Measurements from ENCODE around the gene BORCS6. TPM values are rescaled to one million over a fixed set of nuclear protein-coding genes. Genes with fewer than 3 reads are reported as not detected.
"Not testable (repeated sequence)": the region's sequence is repeated elsewhere in the genome, so short reads cannot be mapped to it uniquely, and the experiment has no call there.

BORCS6 gene
- total RNA-seq, 2 experiments from 2014 or later: 5.1 to 5.2 TPM

DNA sequence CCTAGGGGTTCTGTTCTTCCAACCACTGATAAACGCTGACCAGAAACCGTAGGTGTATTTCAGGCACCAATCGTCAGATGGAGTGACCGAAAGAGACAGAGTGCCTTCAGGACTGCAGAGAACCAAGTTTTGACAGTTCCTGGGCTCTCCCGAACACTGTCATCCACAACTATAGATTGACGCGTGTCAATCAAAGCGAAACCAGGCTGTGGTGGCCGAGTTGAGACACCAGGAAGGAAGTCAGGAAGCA is 32.3 kb upstream of the BORCS6 start:
- H3K4me1 Mint-ChIP-seq: peaks cover 59% of the 10 kb centered on the region
- H3K27ac Mint-ChIP-seq: peak overlapping the region; percentile 99
- peak; percentile 74 for DNase-seq
- H3K36me3 Mint-ChIP-seq: peaks cover 27% of the 10 kb centered on the region
- H3K9me3 Mint-ChIP-seq: peaks cover 10% of the 10 kb centered on the region
- H3K27me3 Mint-ChIP-seq: peaks cover 33% of the 10 kb centered on the region
- H3K4me3 Mint-ChIP-seq: peak overlapping the region; percentile 96

DNA sequence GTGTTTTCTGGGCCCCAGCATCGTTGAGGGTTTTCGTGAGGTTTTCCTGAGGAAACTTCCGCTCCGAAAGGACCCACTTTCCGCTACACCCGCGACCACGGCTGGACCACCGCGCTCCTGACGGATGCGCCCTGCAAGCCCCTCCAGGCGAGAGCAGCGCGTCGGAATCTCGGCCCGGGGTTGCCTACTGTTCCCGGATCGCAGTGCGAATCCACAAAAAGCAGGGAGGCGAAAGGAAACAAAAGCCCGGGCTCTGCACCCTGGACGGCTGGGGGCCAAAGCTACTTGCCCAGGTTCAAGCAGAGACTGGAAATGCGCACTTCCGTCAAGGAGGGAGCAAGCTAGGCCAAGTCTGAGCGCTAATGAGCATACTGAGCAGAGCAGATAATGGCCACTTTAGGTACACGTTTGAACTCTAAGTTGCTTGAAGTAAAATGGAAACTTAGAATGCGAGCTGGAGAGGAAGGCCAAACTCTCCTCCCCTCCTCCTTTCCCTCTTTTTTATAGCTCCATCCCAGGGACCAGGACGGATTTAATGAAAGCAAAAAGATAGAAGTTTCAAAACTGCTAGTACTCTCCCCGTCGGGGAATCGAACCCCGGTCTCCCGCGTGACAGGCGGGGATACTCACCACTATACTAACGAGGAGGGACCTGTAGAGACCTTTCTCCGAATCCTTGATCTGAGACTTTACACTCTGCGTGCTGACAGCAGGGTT is 31.8 kb upstream of the BORCS6 start:
- peaks cover 54% of the 10 kb centered on the region for H3K4me1 Mint-ChIP-seq
- peaks cover 28% of the 10 kb centered on the region for H3K27me3 Mint-ChIP-seq
- peak overlapping the region; percentile 96 for H3K4me3 Mint-ChIP-seq
- H3K27ac Mint-ChIP-seq: peak overlapping the region; percentile 99
- peaks cover 23% of the 10 kb centered on the region for H3K36me3 Mint-ChIP-seq
- DNase-seq: peak; percentile 85
- peaks cover 10% of the 10 kb centered on the region for H3K9me3 Mint-ChIP-seq

DNA sequence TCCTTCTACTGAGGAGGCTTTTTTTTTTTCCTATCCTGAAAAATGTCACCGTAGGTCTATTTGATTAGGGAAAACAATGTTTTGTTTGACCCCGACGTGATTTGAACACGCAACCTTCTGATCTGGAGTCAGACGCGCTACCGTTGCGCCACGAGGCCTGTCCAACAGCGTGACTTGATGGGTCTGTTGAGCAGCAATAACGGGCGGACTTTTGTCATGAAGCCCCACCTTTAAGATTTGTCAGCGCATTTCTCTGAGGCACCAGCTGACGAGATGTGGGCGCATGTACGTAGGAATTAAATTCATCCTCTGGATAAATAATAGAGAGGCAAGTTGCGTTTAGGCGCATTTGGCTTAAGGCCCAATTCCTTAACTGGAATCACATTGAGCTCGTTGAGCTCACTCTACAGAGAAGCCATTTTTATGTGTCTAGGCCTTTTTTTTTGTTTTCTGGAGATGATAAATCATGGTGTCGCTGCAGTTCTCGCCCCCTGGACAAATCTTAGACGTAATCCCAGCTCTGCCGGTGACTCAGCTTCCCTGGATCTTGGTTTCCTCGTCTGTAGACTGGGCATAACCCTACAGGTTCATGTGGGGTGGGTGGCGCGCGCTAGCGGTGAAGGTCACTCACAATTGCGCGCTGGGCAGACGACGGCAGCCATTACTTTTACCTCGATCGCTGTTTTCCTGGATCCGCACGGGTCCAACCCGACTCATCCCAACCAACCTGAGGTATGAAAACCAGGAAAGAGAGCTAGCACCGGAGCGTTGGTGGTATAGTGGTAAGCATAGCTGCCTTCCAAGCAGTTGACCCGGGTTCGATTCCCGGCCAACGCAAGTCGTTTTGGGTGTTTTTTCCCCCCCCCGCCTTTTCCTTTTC is 31.0 kb upstream of the BORCS6 start:
- peaks cover 7% of the 10 kb centered on the region for H3K9me3 Mint-ChIP-seq
- peaks cover 46% of the 10 kb centered on the region for H3K4me1 Mint-ChIP-seq
- peak; percentile 86 for DNase-seq
- H3K36me3 Mint-ChIP-seq: peaks cover 16% of the 10 kb centered on the region
- peak overlapping the region; percentile 96 for H3K4me3 Mint-ChIP-seq
- H3K27me3 Mint-ChIP-seq: peaks cover 20% of the 10 kb centered on the region
- peak overlapping the region; percentile 99 for H3K27ac Mint-ChIP-seq

DNA sequence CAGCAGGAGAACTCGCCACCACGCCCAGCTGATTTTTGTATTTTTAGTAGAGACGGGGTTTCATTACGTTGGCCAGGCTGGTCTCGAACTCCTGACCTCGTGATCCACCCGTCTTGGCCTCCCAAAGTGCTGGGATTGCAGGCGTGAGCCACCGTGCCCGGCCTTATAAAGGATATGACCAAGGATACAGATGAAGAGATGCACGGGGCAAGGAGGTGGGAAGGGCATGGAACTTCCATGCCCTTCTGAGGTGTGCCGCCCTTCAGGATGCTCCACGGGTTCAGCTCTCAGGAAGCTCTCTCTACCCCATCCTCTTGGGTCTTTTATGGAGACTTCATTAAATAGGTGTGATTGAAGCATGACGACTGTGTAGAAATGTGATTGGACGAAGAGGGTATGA is 24.0 kb upstream of the BORCS6 start:
- H3K9me3 Mint-ChIP-seq, H3K4me3 Mint-ChIP-seq, H3K27ac Mint-ChIP-seq, DNase-seq, H3K27me3 Mint-ChIP-seq, H3K4me1 Mint-ChIP-seq: not testable (repeated sequence)
- H3K36me3 Mint-ChIP-seq: peaks cover 13% of the 10 kb centered on the region

DNA sequence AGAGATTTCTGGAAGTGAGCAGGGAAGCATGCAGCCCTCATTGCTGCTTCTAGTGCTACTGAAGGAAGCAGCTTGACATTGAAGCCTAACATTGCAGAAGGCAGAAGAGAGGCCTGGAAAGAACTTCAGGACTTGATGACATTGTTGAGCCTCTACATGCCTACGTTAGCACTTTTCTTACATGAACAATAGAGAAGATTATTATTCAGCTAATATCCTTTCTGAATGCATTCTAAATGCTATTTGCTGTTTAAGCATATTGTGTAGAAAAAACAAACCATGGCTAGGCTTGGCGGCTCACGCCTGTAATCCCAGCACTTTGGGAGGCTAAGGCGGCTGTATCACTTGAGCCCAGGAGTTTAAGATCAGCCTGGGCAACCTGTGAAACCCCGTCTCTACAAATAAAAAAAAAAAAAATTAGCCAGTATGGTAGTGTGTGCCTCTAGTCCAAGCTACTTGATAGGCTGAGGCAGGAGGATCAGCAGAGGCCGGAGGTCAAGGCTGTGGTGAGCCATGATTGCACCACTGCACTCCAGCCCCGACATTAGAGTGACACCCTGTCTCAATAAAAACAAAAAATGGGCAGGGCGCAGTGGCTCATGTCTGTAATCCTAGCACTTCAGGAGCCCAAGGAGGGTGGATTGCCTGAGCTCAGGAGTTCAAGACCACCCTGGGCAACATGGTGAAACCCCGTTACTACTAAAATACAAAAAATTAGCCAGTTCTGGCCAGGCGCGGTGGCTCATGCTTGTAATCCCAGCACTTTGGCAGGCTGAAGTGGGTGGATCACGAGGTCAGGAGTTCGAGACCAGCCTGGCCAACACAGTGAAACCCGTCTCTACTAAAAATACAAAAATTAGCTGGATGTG is 22.6 kb upstream of the BORCS6 start:
- Mint-ChIP-seq H3K9me3 (no peaks in the 10 kb centered on the region), H3K4me3 (no peak overlapping the region), H3K36me3 (peaks cover 19% of the 10 kb centered on the region), H3K27me3 (no peaks in the 10 kb centered on the region), H3K4me1 (peaks cover 8% of the 10 kb centered on the region), H3K27ac (no peak overlapping the region)
- no peak for DNase-seq

DNA sequence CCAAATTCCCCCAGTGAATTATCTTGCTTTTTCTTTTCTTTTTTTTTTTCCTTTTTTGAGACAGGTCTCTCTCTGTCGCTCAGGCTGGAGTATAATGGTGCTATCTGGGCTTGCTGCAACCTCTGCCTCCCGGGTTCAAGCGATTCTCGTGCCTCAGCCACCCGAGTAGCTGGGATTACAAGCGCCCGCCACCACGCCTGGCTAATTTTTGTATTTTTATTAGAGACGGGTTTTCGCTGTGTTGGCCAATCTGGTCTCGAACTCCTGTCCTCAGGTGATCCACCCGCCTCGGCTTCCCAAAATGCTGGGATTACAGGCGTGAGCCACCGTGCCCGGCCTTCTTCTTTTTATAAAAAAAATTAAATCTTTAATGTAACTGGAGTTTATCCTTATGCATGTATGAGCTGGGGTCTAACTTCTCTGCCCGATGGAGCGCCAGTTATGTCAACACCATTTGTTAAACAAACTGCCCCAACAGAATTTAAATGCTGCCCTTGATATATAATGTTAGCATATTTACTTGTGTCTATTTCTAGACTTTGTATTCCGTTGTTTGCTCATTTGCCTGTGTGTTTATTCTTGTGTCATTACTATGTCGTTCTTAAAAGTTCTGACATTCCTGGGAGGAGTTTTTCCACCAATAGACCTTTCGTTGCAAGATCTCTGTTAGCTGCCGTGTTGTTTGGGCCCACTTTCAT is 20.9 kb upstream of the BORCS6 start:
- peaks cover 35% of the 10 kb centered on the region for H3K36me3 Mint-ChIP-seq
- no peak for DNase-seq
- peaks cover 13% of the 10 kb centered on the region for H3K4me1 Mint-ChIP-seq
- H3K9me3 Mint-ChIP-seq: no peaks in the 10 kb centered on the region
- no peaks in the 10 kb centered on the region for H3K27me3 Mint-ChIP-seq
- H3K27ac Mint-ChIP-seq: peak overlapping the region; percentile 97
- H3K4me3 Mint-ChIP-seq: peak overlapping the region; percentile 98

DNA sequence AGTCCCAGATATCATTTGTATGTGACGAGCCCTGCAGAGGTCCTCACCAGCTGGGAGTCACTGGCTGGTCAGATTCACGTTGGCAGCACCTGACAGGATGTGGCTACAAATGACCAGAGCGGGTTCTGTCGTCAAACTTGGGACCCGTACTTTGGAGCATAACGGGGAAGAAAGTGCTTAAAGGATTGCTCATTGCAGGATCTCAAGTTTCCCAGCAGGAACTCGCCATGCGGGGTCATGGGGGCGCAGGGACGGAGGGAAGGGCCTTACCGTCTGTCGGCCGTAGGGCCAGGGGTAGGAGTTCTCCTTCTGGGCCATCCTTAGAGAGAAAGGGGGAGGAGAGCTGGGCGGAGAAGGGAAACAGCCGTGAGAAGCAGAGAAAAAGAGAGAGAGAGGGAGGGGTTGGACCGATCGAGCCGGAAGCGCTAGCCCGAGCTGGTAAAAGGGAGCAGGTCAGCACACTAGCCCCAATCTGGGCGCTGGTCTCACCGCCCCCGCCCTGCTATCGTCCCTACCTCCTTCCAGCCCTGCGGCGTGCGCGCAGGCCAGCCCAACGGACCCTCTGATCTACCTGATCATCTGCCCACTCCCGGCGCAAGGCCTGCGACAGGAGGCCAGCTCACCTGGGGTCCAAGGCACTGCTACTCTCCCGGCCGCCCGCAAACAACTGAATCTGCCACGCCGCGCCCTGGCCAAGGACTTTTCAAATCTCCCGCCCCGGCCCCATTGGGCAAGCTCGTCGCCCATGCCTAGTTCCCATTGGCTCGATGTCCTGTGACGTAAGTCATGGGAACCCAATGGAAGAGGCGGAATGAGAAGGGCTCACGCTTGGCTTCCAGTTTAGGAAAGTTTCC is 20.2 kb upstream of the BORCS6 start, which contains the start of gene AURKB:
TSS of gene AURKB (minus strand) at position 669 of the 854 bp plus-strand sequence. CDS start at position 318, 351 bp downstream.
- H3K4me1 Mint-ChIP-seq: peaks cover 13% of the 10 kb centered on the region
- peak; percentile 92 for DNase-seq
- no peaks in the 10 kb centered on the region for H3K27me3 Mint-ChIP-seq
- H3K36me3 Mint-ChIP-seq: peaks cover 38% of the 10 kb centered on the region
- no peaks in the 10 kb centered on the region for H3K9me3 Mint-ChIP-seq
- peak within 1 kb of the TSS; percentile 98 for H3K4me3 Mint-ChIP-seq
- peak within 1 kb of the TSS; percentile 97 for H3K27ac Mint-ChIP-seq

DNA sequence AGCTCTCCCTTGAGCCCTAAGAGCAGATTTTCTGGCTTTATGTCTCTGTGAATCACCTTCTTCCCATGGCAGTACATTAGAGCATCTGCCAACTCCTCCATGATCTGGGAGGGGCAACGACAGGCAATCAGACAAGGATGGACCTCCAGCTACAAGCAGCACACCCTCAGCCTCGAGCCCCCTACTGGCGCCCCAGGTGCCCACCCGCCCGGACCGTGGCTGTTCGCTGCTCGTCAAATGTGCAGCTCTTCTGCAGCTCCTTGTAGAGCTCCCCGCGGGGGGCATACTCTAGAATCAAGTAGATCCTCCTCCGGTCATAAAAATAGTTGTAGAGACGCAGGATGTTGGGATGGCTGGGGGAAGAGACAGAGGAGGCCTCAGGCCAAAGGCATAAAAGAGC is 16.6 kb upstream of the BORCS6 start:
- Mint-ChIP-seq H3K27me3 (no peaks in the 10 kb centered on the region), H3K4me3 (no peak overlapping the region), H3K27ac (no peak overlapping the region), H3K36me3 (peaks cover 60% of the 10 kb centered on the region), H3K4me1 (peaks cover 14% of the 10 kb centered on the region), H3K9me3 (no peaks in the 10 kb centered on the region)
- DNase-seq: no peak

DNA sequence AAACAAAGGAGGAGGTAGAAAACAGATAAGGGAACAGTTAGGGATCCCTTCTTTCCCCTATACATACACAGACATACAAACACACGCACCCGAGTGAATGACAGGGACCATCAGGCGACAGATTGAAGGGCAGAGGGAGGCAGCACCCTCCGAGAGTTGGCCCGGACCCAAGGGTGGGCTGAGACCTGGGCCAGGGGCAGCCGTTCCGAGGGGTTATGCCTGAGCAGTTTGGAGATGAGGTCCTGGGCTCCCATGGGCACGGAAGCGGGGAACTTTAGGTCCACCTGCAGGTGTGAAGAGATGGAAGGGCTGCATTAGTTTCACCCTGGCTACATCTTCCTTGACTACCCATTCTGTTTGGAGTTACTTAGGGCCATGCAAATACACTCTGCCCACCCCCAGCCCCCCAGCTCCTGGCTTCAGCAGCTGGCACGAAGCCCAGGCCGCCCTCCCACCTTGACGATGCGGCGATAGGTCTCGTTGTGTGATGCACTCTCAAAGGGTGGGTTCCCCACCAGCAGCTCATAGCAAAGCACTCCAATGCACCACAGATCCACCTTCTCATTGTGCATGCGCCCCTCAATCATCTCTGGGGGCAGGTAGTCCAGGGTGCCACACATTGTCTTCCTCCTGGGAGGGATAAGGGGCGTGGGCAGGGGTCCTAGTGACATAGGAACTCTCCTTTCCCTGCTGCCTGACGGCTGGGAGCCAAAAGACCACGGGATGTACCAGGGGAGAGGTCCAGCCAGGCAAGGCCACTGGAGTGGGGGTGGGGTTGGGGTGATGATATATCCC is 15.0 kb upstream of the BORCS6 start:
- peaks cover 2% of the 10 kb centered on the region for H3K9me3 Mint-ChIP-seq
- H3K4me3 Mint-ChIP-seq: peak overlapping the region; percentile 10
- peaks cover 3% of the 10 kb centered on the region for H3K27me3 Mint-ChIP-seq
- DNase-seq: no peak
- H3K4me1 Mint-ChIP-seq: peaks cover 14% of the 10 kb centered on the region
- H3K36me3 Mint-ChIP-seq: peaks cover 70% of the 10 kb centered on the region
- H3K27ac Mint-ChIP-seq: peak overlapping the region; percentile 26

DNA sequence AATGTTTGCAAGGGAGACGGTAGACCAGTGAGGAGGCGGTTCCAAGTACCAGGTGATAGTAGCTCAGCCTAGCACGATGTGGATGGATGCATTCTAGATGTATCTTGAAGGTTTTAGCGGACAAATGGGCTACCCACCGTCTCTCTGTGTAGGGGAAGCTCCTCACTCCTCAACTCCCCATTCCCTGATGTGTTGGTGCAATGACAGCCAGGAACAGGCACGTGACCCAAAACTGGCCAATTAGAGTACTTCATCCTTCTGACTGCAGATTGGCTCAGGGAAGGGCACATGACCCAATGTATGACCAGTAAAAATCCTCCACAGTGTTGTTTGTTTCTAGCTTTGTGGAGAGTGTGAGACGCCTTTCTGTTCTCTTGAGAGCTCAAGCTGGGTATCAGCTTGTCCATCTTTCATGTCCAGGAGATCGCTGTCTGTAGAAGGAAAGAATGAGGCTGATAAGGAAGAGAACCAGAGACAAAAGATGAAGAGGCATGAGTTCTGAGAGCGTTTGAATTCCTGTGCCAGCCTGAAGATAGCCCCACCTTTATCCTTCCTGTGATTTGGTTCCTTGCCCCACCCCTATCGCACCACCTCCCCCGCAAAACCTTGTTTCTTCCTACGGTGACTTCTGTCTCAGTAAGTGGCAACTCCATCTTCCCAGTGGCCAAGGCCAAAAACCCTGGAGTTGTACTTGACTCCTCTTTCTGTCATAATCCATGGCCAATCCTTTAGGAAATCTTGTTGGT is 2.3 kb upstream of the BORCS6 start:
- Mint-ChIP-seq H3K9me3 (no peaks in the 10 kb centered on the region), H3K27ac (no peak overlapping the region), H3K36me3 (no peaks in the 10 kb centered on the region), H3K27me3 (no peaks in the 10 kb centered on the region), H3K4me3 (no peak overlapping the region), H3K4me1 (peaks cover 14% of the 10 kb centered on the region)
- DNase-seq: peak; percentile 59

DNA sequence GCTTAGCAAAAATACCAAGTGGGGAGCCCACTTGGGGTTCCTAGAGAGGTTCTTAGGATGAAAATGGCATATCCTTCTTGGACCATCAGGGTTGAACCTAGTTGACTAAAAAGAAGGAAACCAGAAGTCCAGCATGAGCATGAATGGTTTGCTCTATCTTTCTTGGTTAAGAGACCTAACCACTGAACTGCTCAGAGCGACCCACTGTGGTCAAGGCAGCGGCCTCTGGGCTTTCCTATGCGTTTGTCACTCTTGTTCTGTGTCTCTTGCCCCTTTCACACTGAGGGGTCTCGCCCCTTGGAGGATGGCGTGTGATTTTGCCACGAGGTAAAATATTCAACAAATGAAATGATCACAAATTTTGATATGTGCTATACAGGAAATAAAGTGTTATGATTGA is 526 bp upstream of the BORCS6 start:
- Mint-ChIP-seq H3K27me3 (no peaks in the 10 kb centered on the region), H3K27ac (peak overlapping the region; percentile 90), H3K4me3 (no peak overlapping the region), H3K36me3 (no peaks in the 10 kb centered on the region), H3K9me3 (no peaks in the 10 kb centered on the region), H3K4me1 (peaks cover 10% of the 10 kb centered on the region)
- DNase-seq: no peak

DNA sequence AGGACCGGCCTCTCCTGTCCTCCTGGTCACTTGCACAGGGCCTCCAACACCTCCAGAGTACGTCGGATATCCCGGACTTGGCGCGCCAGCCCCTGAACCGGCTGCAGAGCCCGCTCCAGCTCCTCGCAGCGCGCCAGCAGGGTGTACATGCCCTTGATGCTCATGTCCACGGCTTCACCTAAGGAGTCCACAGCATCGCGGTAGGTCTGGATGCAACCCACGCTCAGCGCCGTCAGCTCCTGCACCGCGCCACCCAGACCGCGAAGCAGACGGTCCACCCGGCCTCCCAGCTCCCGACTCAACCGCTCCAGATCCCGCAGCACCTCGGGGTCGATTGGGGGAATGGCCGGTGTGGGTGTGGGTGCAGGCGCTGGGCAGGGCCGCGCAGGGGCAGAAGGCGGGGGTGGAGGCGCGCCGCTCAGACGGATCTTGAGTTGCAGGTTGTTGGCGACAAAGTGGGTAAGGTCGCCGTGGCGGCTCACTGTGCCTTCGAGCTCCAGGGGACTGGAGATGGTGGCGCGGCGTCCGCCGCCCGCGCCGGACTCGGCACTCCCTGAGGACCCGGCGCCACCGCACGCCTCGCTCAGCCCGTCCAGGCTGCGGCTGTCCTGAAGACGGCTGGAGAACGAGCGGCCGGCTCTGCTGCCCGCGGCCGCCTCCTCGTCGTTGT is 804 bp downstream of the BORCS6 start:
- Mint-ChIP-seq H3K4me1 (peaks cover 10% of the 10 kb centered on the region), H3K27me3 (no peaks in the 10 kb centered on the region), H3K9me3 (no peaks in the 10 kb centered on the region), H3K36me3 (no peaks in the 10 kb centered on the region), H3K27ac (peak overlapping the region; percentile 90), H3K4me3 (no peak overlapping the region)
- DNase-seq: peak; percentile 43
